DND-41 (cell line): ENCODE results near the gene CCDC93.

ENCODE experiments used
- ATAC-seq: fragments of 200-7000 bp; cut with Tn5 transposase; 3 replicates; pipeline ENCODE4 v1.9.1; 2021; ENCODE audit warnings: low read depth; ENCODE audit not compliant: insufficient read depth
- DNase-seq: peaks from one replicate; pipeline ENCODE4 v3.0.0-alpha.2; 2020
- H2AFZ ChIP-seq: 2 replicates; pipeline ENCODE4 v1.6.0; 2012; ENCODE audit warnings: low read depth, low read length
- H3K27ac ChIP-seq: 2 replicates; pipeline ENCODE4 v1.5.1; 2012; ENCODE audit warnings: low read length, inconsistent platforms
- H3K27me3 ChIP-seq: fragments of 200-600 bp; sonication (generic); 2 replicates; pipeline ENCODE4 v1.6.0; 2012; ENCODE audit warnings: low read length, mild to moderate bottlenecking, inconsistent platforms; ENCODE audit not compliant: insufficient read depth, poor library complexity
- H3K36me3 ChIP-seq: 2 replicates; pipeline ENCODE4 v1.5.1; 2012; ENCODE audit warnings: low read length, inconsistent platforms; ENCODE audit not compliant: insufficient read depth
- H3K4me1 ChIP-seq: 2 replicates; pipeline ENCODE4 v1.5.1; 2012; ENCODE audit warnings: mild to moderate bottlenecking, low read length; ENCODE audit not compliant: insufficient read depth
- H3K4me2 ChIP-seq: 2 replicates; pipeline ENCODE4 v1.6.0; 2012; ENCODE audit warnings: mild to moderate bottlenecking, moderate library complexity, low read length, inconsistent platforms; ENCODE audit not compliant: insufficient read depth
- H3K4me3 ChIP-seq, 2 experiments: fragments of 200-600 bp in 1 of 2; shearing (Covaris generic) in 1 of 2; 2 replicates each; pipeline ENCODE4 v1.5.1; 2012 to 2016; ENCODE audit warnings: inconsistent platforms in 2 of 2, low read length in 2 of 2, mild to moderate bottlenecking in 2 of 2, low read depth in 1 of 2, moderate library complexity in 1 of 2
- H3K79me2 ChIP-seq: 2 replicates; pipeline ENCODE4 v1.6.0; 2012; ENCODE audit warnings: low read length, inconsistent platforms; ENCODE audit not compliant: insufficient read depth
- H3K9ac ChIP-seq: 2 replicates; pipeline ENCODE4 v1.6.0; 2012; ENCODE audit warnings: low read depth, mild to moderate bottlenecking, inconsistent platforms, low read length, moderate library complexity
- H3K9me3 ChIP-seq: 2 replicates; pipeline ENCODE4 v1.5.1; 2012; ENCODE audit warnings: low read length, moderate library complexity, mild to moderate bottlenecking, inconsistent platforms; ENCODE audit not compliant: insufficient read depth, severe bottlenecking
- H4K20me1 ChIP-seq: 2 replicates; pipeline ENCODE4 v1.6.0; 2012; ENCODE audit warnings: low read length; ENCODE audit not compliant: insufficient read depth
- CTCF ChIP-seq: IDR thresholded peaks from 2 replicates; pipeline ENCODE4 v1.5.1; 2012; ENCODE audit warnings: borderline replicate concordance, low read length, moderate library complexity, mild to moderate bottlenecking; ENCODE audit not compliant: poor library complexity, severe bottlenecking; ENCODE audit errors: extremely low read depth
- EZH2 ChIP-seq: IDR thresholded peaks from 3 replicates; pipeline ENCODE4 v1.6.1; 2012; ENCODE audit warnings: borderline replicate concordance, low read depth, mild to moderate bottlenecking, moderate library complexity, low read length, inconsistent platforms; ENCODE audit not compliant: severe bottlenecking

The CCDC93 gene

DNA sequence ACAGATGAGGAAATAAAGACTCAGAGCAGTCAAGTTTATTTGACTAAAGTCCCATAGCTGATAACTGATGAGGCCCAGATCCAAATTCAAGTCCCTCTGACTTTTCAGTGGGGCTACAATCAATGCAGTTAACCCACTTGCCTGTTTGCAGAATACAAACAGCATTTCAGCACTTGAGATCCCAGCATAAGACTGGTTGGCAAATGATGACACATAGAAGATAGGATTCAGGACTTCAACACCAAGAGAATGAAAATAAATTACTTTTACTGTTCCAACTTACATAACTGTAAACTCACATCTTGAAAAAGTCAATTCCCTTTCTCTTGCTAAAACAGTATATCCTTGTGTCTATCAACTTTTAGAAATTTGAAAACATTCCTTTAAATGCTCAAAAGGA, 61.2 kb downstream of the CCDC93 start:
- H3K36me3 ChIP-seq, result peaks cover 90% of the 10 kb centered on the region
- DNase-seq, result no peak

DNA sequence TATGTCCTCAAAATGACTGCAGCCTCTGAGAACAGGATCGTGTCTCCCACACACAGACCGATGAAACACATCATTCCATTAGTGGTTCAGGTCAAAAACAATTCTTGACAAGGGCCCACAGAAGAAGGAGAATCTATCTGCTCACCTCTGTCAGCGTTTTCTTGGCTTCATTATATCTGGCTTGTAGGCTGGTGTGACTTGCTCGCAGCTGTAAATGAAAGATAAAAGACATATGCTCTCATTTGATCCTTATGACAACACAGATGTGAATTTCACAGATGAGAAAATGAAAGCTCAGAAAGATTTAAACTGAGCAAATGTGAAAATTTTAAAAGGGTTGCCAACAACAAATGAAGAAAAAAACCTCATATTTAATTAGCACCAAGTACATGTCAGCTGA, 61.6 kb downstream of the CCDC93 start:
- DNase-seq (no peak), ATAC-seq (no peak)
- Histone ChIP-seq H3K4me3 (no peak overlapping the region), H3K4me2 (no peak overlapping the region), H3K27ac (no peak overlapping the region), H3K36me3 (peaks cover 88% of the 10 kb centered on the region), H3K9me3 (no peaks in the 10 kb centered on the region), H3K27me3 (no peaks in the 10 kb centered on the region), H4K20me1 (peaks cover 4% of the 10 kb centered on the region; the same call in 1 of the 2 replicates), H3K9ac (no peak overlapping the region), H3K79me2 (no peaks in the 10 kb centered on the region), H3K4me1 (no peaks in the 10 kb centered on the region), H2AFZ (no peak overlapping the region)
- no peak for TF ChIP-seq EZH2
- TF ChIP-seq CTCF, result no peak

More for the DNA sequence above, 61.2 kb downstream of the CCDC93 start:
- no peaks in the 10 kb centered on the region for H3K79me2 ChIP-seq
- H3K27me3 ChIP-seq, result no peaks in the 10 kb centered on the region
- H3K9ac ChIP-seq, result no peak overlapping the region
- H3K4me3 ChIP-seq, result no peak overlapping the region
- H2AFZ ChIP-seq, result no peak overlapping the region
- no peak for TF ChIP-seq CTCF
- TF ChIP-seq EZH2, result no peak
- no peaks in the 10 kb centered on the region for H3K9me3 ChIP-seq
- peaks cover 4% of the 10 kb centered on the region; the same call in 1 of the 2 replicates for H4K20me1 ChIP-seq
- no peak overlapping the region for H3K27ac ChIP-seq
- ATAC-seq, result no peak
- no peaks in the 10 kb centered on the region for H3K4me1 ChIP-seq
- H3K4me2 ChIP-seq, result no peak overlapping the region

- ATAC-seq, result no peak
- no peaks in the 10 kb centered on the region for H3K4me1 ChIP-seq
- no peak overlapping the region for H3K9ac ChIP-seq
- peaks cover 4% of the 10 kb centered on the region for H4K20me1 ChIP-seq
- no peak overlapping the region for H3K27ac ChIP-seq
- no peaks in the 10 kb centered on the region for H3K27me3 ChIP-seq
- no peaks in the 10 kb centered on the region for H3K79me2 ChIP-seq
- H3K9me3 ChIP-seq, result no peaks in the 10 kb centered on the region
- TF ChIP-seq CTCF (no peak), EZH2 (no peak)
- no peak overlapping the region for H3K4me3 ChIP-seq
- peaks cover 90% of the 10 kb centered on the region for H3K36me3 ChIP-seq
- no peak for DNase-seq
- H3K4me2 ChIP-seq, result no peak overlapping the region
- H2AFZ ChIP-seq, result no peak overlapping the region
Measured at GRCh38 chr2:117949806-117950205, 64.1 kb downstream of the CCDC93 start.

GRCh38 chr2:117948615-117949014, 65.3 kb downstream of the CCDC93 start:
- no peak overlapping the region for H3K4me2 ChIP-seq
- H3K4me3 ChIP-seq, result no peak overlapping the region
- H2AFZ ChIP-seq, result no peak overlapping the region
- no peak for ATAC-seq
- H3K9ac ChIP-seq, result no peak overlapping the region
- peaks cover 92% of the 10 kb centered on the region for H3K36me3 ChIP-seq
- H4K20me1 ChIP-seq, result no peaks in the 10 kb centered on the region; the same call in 1 of the 2 replicates
- DNase-seq, result no peak
- H3K4me1 ChIP-seq, result no peaks in the 10 kb centered on the region
- no peak overlapping the region for H3K27ac ChIP-seq
- no peaks in the 10 kb centered on the region for H3K27me3 ChIP-seq
- no peaks in the 10 kb centered on the region for H3K9me3 ChIP-seq
- H3K79me2 ChIP-seq, result no peaks in the 10 kb centered on the region
- no peak for TF ChIP-seq CTCF
- TF ChIP-seq EZH2, result no peak
